ENCODE results near the gene NOB1. TPM values are rescaled to one million over a fixed set of nuclear protein-coding genes. Genes with fewer than 3 reads are reported as not detected.
"Not testable (repeated sequence)": the region's sequence is repeated elsewhere in the genome, so short reads cannot be mapped to it uniquely, and the experiment has no call there.

The NOB1 gene
- total RNA-seq, 4 donors from 2014 or later: 15.9 to 50.5 (median 21.0) TPM

- peak; percentile 70 to 73 for DNase-seq
These were observed 7.5 kb upstream of the NOB1 start, which contains the start of gene WWP2 for GRCh38 chr16:69761983-69762813. Gene WWP2, plus strand, starts transcription at chr16:69762332. Its CDS starts 24,679 bp downstream, at chr16:69787011.

GRCh38 chr16:69757375-69757774 lies 2.6 kb upstream of the NOB1 start:
- peaks cover 3 to 13% of the 10 kb centered on the region in 2 donors for H3K4me1 ChIP-seq
- H3K27ac ChIP-seq, H3K36me3 ChIP-seq, H3K4me3 ChIP-seq, H3K27me3 ChIP-seq, H3K9me3 ChIP-seq, DNase-seq: not testable (repeated sequence)
- intact Hi-C loops (cut with DNase I; ENCODE audit: low total_unique reads): loop anchor here (10.0 kb wide), 2 partner anchors 53 to 363 kb away; no protein-coding TSS in a partner anchor

More at GRCh38 chr16:69761983-69762813, 7.5 kb upstream of the NOB1 start, which contains the start of gene WWP2:
- H3K27ac ChIP-seq: peak within 1 kb of the TSS; percentile 91 to 97
- peaks cover 0 to 8% of the 10 kb centered on the region in 2 donors for H3K4me1 ChIP-seq
- peak within 1 kb of the TSS; percentile 85 to 94 for H3K4me3 ChIP-seq
- TF ChIP-seq CTCF (IDR thresholded peaks at IDR 0.05): no peak
- peak in 1 of 2 donors; percentile 47 for TF ChIP-seq POLR2A (IDR thresholded peaks at IDR 0.05)
- no peaks in the 10 kb centered on the region for H3K27me3 ChIP-seq
- intact Hi-C loops (cut with DNase I; ENCODE audit: low total_unique reads): no loop called here
- H3K36me3 ChIP-seq: no peaks in the 10 kb centered on the region
- H3K9me3 ChIP-seq: no peaks in the 10 kb centered on the region

- H3K4me1 ChIP-seq: peaks cover 3 to 13% of the 10 kb centered on the region in 2 donors
- H3K9me3 ChIP-seq: no peaks in the 10 kb centered on the region
- intact Hi-C loops (cut with DNase I; ENCODE audit: low total_unique reads): loop anchor here (10.0 kb wide), 2 partner anchors 52 to 362 kb away; no protein-coding TSS in a partner anchor
- H3K4me3 ChIP-seq: no peak overlapping the region
- no peak for DNase-seq
- no peaks in the 10 kb centered on the region for H3K36me3 ChIP-seq
- H3K27ac ChIP-seq: no peak overlapping the region
- TF ChIP-seq CTCF (IDR thresholded peaks at IDR 0.05): no peak
- TF ChIP-seq POLR2A (IDR thresholded peaks at IDR 0.05): no peak
- H3K27me3 ChIP-seq: no peaks in the 10 kb centered on the region
These were observed 2.0 kb upstream of the NOB1 start for GRCh38 chr16:69756705-69757104.

- Histone ChIP-seq H3K36me3 (no peaks in the 10 kb centered on the region), H3K4me1 (peaks cover 0 to 13% of the 10 kb centered on the region in 2 donors), H3K27me3 (no peaks in the 10 kb centered on the region), H3K9me3 (no peaks in the 10 kb centered on the region), H3K4me3 (peak overlapping the region; percentile 83 to 91), H3K27ac (peak overlapping the region; percentile 66 to 83)
- intact Hi-C loops (cut with DNase I; ENCODE audit: low total_unique reads): loop anchor here (10.0 kb wide), 2 partner anchors 49 to 359 kb away; no protein-coding TSS in a partner anchor
- no peak for DNase-seq
- TF ChIP-seq CTCF (IDR thresholded peaks at IDR 0.05) (no peak), POLR2A (IDR thresholded peaks at IDR 0.05) (no peak)
These were observed 620 bp downstream of the NOB1 start for GRCh38 chr16:69754143-69754468.

- Histone ChIP-seq H3K9me3 (no peaks in the 10 kb centered on the region), H3K36me3 (no peaks in the 10 kb centered on the region), H3K27ac (no peak overlapping the region), H3K4me3 (no peak overlapping the region), H3K4me1 (peaks cover 0 to 9% of the 10 kb centered on the region in 2 donors), H3K27me3 (no peaks in the 10 kb centered on the region)
- TF ChIP-seq POLR2A (IDR thresholded peaks at IDR 0.05) (no peak), CTCF (IDR thresholded peaks at IDR 0.05) (no peak)
- DNase-seq: no peak
- intact Hi-C loops (cut with DNase I; ENCODE audit: low total_unique reads): no loop called here
These were observed 5.9 kb downstream of the NOB1 start for GRCh38 chr16:69748694-69749345.
